HG02973 (cell line): ENCODE data around the gene C12orf57.
A peak's percentile ranks its signal among the peaks of the same experiment; 100 is the strongest.

Experiments
- ATAC-seq: cut with Tn5 transposase; IDR thresholded peaks from one replicate; pipeline ENCODE4 v1.9.1; 2021; ENCODE audit warnings: moderate library complexity; ENCODE audit not compliant: unreplicated experiment

Gene C12orf57

GRCh38 chr12:6936636-6937480 lies 7.0 kb upstream of the C12orf57 start:
- ATAC-seq, result no peak

- peak; percentile 78 for ATAC-seq
These were observed 6.1 kb upstream of the C12orf57 start for GRCh38 chr12:6937481-6938352.

- ATAC-seq, result no peak
These were observed 5.2 kb upstream of the C12orf57 start for GRCh38 chr12:6938353-6939190.

- no peak for ATAC-seq
These were observed 4.7 kb upstream of the C12orf57 start for GRCh38 chr12:6939191-6939540.

GRCh38 chr12:6941267-6941666 lies 2.6 kb upstream of the C12orf57 start:
- no peak for ATAC-seq

GRCh38 chr12:6941782-6942181 lies 2.0 kb upstream of the C12orf57 start:
- ATAC-seq, result no peak

GRCh38 chr12:6942331-6942665 lies 1.5 kb upstream of the C12orf57 start:
- ATAC-seq, result no peak

- peak; percentile 31 for ATAC-seq
These were observed 467 bp upstream of the C12orf57 start for GRCh38 chr12:6943389-6943721.

GRCh38 chr12:6944381-6945186 lies 762 bp downstream of the C12orf57 start:
- peak; percentile 36 for ATAC-seq

- no peak for ATAC-seq
These were observed 1.8 kb downstream of the C12orf57 start for GRCh38 chr12:6945613-6946012.

- ATAC-seq, result no peak
These were observed 2.5 kb downstream of the C12orf57 start for GRCh38 chr12:6946033-6946919.

- ATAC-seq, result no peak
These were observed 3.1 kb downstream of the C12orf57 start for GRCh38 chr12:6946920-6947374.

- ATAC-seq, result no peak
These were observed 3.8 kb downstream of the C12orf57 start for GRCh38 chr12:6947615-6948014.

- no peak for ATAC-seq
These were observed 5.2 kb downstream of the C12orf57 start for GRCh38 chr12:6948873-6949594.

GRCh38 chr12:6950401-6950801 lies 6.6 kb downstream of the C12orf57 start:
- no peak for ATAC-seq

- no peak for ATAC-seq
These were observed 7.2 kb downstream of the C12orf57 start, which contains the start of gene PTPN6 for GRCh38 chr12:6950811-6951540. Gene PTPN6 (plus strand): TSS chr12:6951356. CDS start chr12:6951513, 157 bp downstream.

GRCh38 chr12:6951551-6952120 lies 7.8 kb downstream of the C12orf57 start:
- no peak for ATAC-seq
